HEK293 (cell line): Measurements from ENCODE around the gene VTN.

Experiments used
- CTCF ChIA-PET: fragments of 350-600 bp; formaldehyde crosslinking; extraction: SDS; loops from one replicate; lab custom pipeline; 2021; ENCODE audit warnings: antibody characterized with exemption; lab: Yijun Ruan, JAX
- POLR2A ChIA-PET: fragments of 300-600 bp; formaldehyde crosslinking; extraction: SDS; loops from one replicate; lab custom pipeline; 2020; ENCODE audit warnings: antibody characterized with exemption, inconsistent platforms; lab: Yijun Ruan, JAX
- H3K27ac ChIP-seq: fragments of 200-500 bp; sonication (Bioruptor generic); 2 replicates; pipeline ENCODE4 v1.5.1; 2014; ENCODE audit warnings: low read depth, low read length, control low read depth, inconsistent platforms; ENCODE audit errors: extremely low read depth
- H3K36me3 ChIP-seq, 2 experiments: fragments of 200-500 bp in 1 of 2; sonication (Bioruptor generic) in 1 of 2; 1 replicate in 1 of 2; 2 replicates in 1 of 2; pipeline ENCODE4 v1.5.1; 2014 to 2017; ENCODE audit warnings: inconsistent platforms in 2 of 2, low read length in 2 of 2; ENCODE audit not compliant: control insufficient read depth in 2 of 2, insufficient read depth in 1 of 2
- H3K4me1 ChIP-seq: fragments of 200-500 bp; sonication (Bioruptor generic); 2 replicates; pipeline ENCODE4 v1.5.1; 2014; ENCODE audit warnings: mild to moderate bottlenecking, low read length, inconsistent platforms; ENCODE audit not compliant: control insufficient read depth, insufficient read depth
- H3K4me3 ChIP-seq: 2 replicates; pipeline ENCODE4 v1.5.1; 2011; ENCODE audit warnings: low read depth, mild to moderate bottlenecking, control low read depth, low read length, moderate library complexity
- H3K9me3 ChIP-seq: fragments of 200-500 bp; sonication (Bioruptor generic); 2 replicates; pipeline ENCODE4 v1.5.1; 2014; ENCODE audit warnings: low read depth, low read length, inconsistent platforms; ENCODE audit not compliant: control insufficient read depth, insufficient read depth
- BCL11A ChIP-seq: fragments of 450-650 bp; formaldehyde crosslinking; IDR thresholded peaks from 2 replicates; pipeline ENCODE4 v1.5.1; 2016; ENCODE audit warnings: low read depth, missing biosample characterization, missing genetic modification characterization
- HOXA7 ChIP-seq: sonication (generic); formaldehyde crosslinking; IDR thresholded peaks from 2 replicates; pipeline ENCODE4 v1.8.1; 2022; ENCODE audit warnings: missing genetic modification reagents, borderline replicate concordance
- PRDM1 ChIP-seq: fragments of 450-650 bp; formaldehyde crosslinking; IDR thresholded peaks from 2 replicates; pipeline ENCODE4; 2016; ENCODE audit warnings: missing biosample characterization, missing genetic modification characterization
- RBAK ChIP-seq: fragments of 450-650 bp; formaldehyde crosslinking; IDR thresholded peaks from 2 replicates; pipeline ENCODE4 v1.5.1; 2016; ENCODE audit warnings: missing biosample characterization, missing genetic modification characterization
- SP3 ChIP-seq: fragments of 450-650 bp; formaldehyde crosslinking; IDR thresholded peaks from 2 replicates; pipeline ENCODE4 v1.5.1; 2016; ENCODE audit warnings: missing biosample characterization, missing genetic modification characterization
- ZBTB8A ChIP-seq: fragments of 450-650 bp; formaldehyde crosslinking; IDR thresholded peaks from 2 replicates; pipeline ENCODE4 v1.5.1; 2016; ENCODE audit warnings: missing biosample characterization, missing genetic modification characterization
- ZFP37 ChIP-seq: fragments of 450-650 bp; formaldehyde crosslinking; IDR thresholded peaks from 2 replicates; pipeline ENCODE4 v1.5.1; 2016; ENCODE audit warnings: missing biosample characterization, missing genetic modification characterization
- ZIC2 ChIP-seq: fragments of 450-650 bp; formaldehyde crosslinking; IDR thresholded peaks from 2 replicates; pipeline ENCODE4 v1.5.1; 2016; ENCODE audit warnings: missing biosample characterization, missing genetic modification characterization
- ZNF121 ChIP-seq: fragments of 450-650 bp; formaldehyde crosslinking; IDR thresholded peaks from 2 replicates; pipeline ENCODE4 v1.5.1; 2016; ENCODE audit warnings: missing biosample characterization, missing genetic modification characterization
- ZNF19 ChIP-seq: fragments of 450-650 bp; formaldehyde crosslinking; IDR thresholded peaks from 2 replicates; pipeline ENCODE4; 2016; ENCODE audit warnings: missing biosample characterization, missing genetic modification characterization, low read depth
- ZNF223 ChIP-seq: fragments of 450-650 bp; formaldehyde crosslinking; IDR thresholded peaks from 2 replicates; pipeline ENCODE4 v1.5.1; 2016; ENCODE audit warnings: missing biosample characterization, missing genetic modification characterization
- ZNF324 ChIP-seq: fragments of 450-650 bp; formaldehyde crosslinking; IDR thresholded peaks from 2 replicates; pipeline ENCODE4 v1.5.1; 2016; ENCODE audit warnings: missing biosample characterization, missing genetic modification characterization
- ZNF341 ChIP-seq: fragments of 450-650 bp; formaldehyde crosslinking; IDR thresholded peaks from 2 replicates; pipeline ENCODE4; 2016; ENCODE audit warnings: low read depth, missing biosample characterization, missing genetic modification characterization
- ZNF416 ChIP-seq: fragments of 450-650 bp; formaldehyde crosslinking; IDR thresholded peaks from 2 replicates; pipeline ENCODE4 v1.5.1; 2016; ENCODE audit warnings: missing biosample characterization, missing genetic modification characterization
- ZNF501 ChIP-seq: fragments of 450-650 bp; formaldehyde crosslinking; IDR thresholded peaks from 2 replicates; pipeline ENCODE4 v1.5.1; 2016; ENCODE audit warnings: missing biosample characterization, missing genetic modification characterization
- ZNF530 ChIP-seq: fragments of 450-650 bp; formaldehyde crosslinking; IDR thresholded peaks from 2 replicates; pipeline ENCODE4 v1.5.1; 2016; ENCODE audit warnings: low read depth, missing biosample characterization, missing genetic modification characterization
- TF ChIP-seq, protein P1 (sequence below): fragments of 450-650 bp; formaldehyde crosslinking; IDR thresholded peaks from 2 replicates; pipeline ENCODE4 v1.5.1; 2016; ENCODE audit warnings: missing biosample characterization, missing genetic modification characterization, low read depth
- TF ChIP-seq, protein P2 (sequence below): fragments of 450-650 bp; formaldehyde crosslinking; IDR thresholded peaks from 2 replicates; pipeline ENCODE4; 2016; ENCODE audit warnings: missing biosample characterization, missing genetic modification characterization

VTN gene

GRCh38 chr17:28402844-28403243 lies 32.7 kb upstream of the VTN start (continued):
- TF ChIP-seq, protein P1, sequence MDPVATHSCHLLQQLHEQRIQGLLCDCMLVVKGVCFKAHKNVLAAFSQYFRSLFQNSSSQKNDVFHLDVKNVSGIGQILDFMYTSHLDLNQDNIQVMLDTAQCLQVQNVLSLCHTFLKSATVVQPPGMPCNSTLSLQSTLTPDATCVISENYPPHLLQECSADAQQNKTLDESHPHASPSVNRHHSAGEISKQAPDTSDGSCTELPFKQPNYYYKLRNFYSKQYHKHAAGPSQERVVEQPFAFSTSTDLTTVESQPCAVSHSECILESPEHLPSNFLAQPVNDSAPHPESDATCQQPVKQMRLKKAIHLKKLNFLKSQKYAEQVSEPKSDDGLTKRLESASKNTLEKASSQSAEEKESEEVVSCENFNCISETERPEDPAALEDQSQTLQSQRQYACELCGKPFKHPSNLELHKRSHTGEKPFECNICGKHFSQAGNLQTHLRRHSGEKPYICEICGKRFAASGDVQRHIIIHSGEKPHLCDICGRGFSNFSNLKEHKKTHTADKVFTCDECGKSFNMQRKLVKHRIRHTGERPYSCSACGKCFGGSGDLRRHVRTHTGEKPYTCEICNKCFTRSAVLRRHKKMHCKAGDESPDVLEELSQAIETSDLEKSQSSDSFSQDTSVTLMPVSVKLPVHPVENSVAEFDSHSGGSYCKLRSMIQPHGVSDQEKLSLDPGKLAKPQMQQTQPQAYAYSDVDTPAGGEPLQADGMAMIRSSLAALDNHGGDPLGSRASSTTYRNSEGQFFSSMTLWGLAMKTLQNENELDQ (tag by site-specific recombination), result no peak
- no peak for TF ChIP-seq HOXA7 (CRISPR knock-in tag)
- TF ChIP-seq, protein P2, sequence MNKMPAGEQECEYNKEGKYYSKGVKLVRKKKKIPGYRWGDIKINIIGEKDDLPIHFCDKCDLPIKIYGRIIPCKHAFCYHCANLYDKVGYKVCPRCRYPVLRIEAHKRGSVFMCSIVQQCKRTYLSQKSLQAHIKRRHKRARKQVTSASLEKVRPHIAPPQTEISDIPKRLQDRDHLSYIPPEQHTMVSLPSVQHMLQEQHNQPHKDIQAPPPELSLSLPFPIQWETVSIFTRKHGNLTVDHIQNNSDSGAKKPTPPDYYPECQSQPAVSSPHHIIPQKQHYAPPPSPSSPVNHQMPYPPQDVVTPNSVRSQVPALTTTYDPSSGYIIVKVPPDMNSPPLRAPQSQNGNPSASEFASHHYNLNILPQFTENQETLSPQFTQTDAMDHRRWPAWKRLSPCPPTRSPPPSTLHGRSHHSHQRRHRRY (tag by site-specific recombination), result no peak
- no peak for TF ChIP-seq ZNF501 (tag by site-specific recombination)
- no peak for TF ChIP-seq ZNF530 (tag by site-specific recombination)
- no peak for TF ChIP-seq SP3 (tag by site-specific recombination)
- TF ChIP-seq ZNF223 (tag by site-specific recombination), result no peak
- TF ChIP-seq ZNF324, result no peak

- TF ChIP-seq ZIC2 (tag by site-specific recombination) (no peak; the same call in none of the 2 replicates), ZNF19 (tag by site-specific recombination) (no peak), BCL11A (no peak), ZFP37 (tag by site-specific recombination) (no peak), ZNF416 (tag by site-specific recombination) (no peak), ZBTB8A (0 out of 2 replicates have a peak, but pooled peaks have one; percentile 12), RBAK (tag by site-specific recombination) (no peak), ZNF341 (tag by site-specific recombination) (no peak)
- ChIA-PET CTCF (interaction anchor here (1.5 to 4.4 kb wide), 2 partner anchors 15 to 18 kb away, joined by 5 to 34 read pairs; no protein-coding TSS in a partner anchor), POLR2A (interaction anchor here (0.5 kb wide), 1 partner anchor 43 kb away, joined by 8 read pairs; no protein-coding TSS in a partner anchor)
- H3K36me3 ChIP-seq, result peaks cover 4 to 73% of the 10 kb centered on the region in 2 experiments; a peak in 1 of 3 replicates
- no peak overlapping the region for H3K27ac ChIP-seq
- no peaks in the 10 kb centered on the region for H3K4me1 ChIP-seq
- no peaks in the 10 kb centered on the region for H3K9me3 ChIP-seq
- no peak overlapping the region for H3K4me3 ChIP-seq
These were observed 32.1 kb upstream of the VTN start for GRCh38 chr17:28402224-28402630.

DNA sequence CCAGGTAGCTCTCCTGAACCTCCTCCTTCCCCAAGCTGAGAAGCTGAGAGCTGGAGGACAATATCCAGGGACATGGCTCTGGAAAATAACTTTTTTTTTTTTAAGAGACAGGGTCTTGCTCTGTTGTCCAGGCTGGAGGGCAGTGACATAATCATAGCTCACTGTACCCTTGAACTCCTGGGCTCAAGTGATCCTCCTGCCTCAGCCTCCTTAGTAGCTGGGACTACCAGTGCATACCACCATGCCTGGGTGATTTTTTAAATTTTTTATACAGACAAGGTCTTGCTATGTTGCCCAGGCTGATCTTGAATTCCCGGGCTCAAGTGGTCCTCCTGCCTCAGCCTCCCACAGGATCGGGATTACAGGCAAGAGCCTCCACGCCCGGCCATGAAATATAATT lies 29.7 kb upstream of the VTN start:
- Histone ChIP-seq H3K4me1 (no peaks in the 10 kb centered on the region), H3K4me3 (no peak overlapping the region), H3K36me3 (peaks cover 4 to 94% of the 10 kb centered on the region in 2 experiments; a peak in 1 of 3 replicates), H3K27ac (no peak overlapping the region), H3K9me3 (no peaks in the 10 kb centered on the region)
- TF ChIP-seq PRDM1 (tag by site-specific recombination) (no peak), ZNF121 (tag by site-specific recombination) (peak; percentile 87)
- CTCF ChIA-PET, result interaction anchor here (0.6 kb wide), 2 partner anchors 16 to 25 kb away, joined by 4 to 5 read pairs; no protein-coding TSS in a partner anchor
- POLR2A ChIA-PET, result interaction anchor here (0.6 to 1.0 kb wide), 2 partner anchors 34 to 42 kb away, joined by 6 read pairs; partner anchors contain the start of gene POLDIP2
